Posterior vena cava (tissue), 2 donors: ENCODE results near the gene CWH43. TPM values are rescaled to one million over a fixed set of nuclear protein-coding genes. Genes with fewer than 3 reads are reported as not detected.
"Not testable (repeated sequence)": the region's sequence is repeated elsewhere in the genome, so short reads cannot be mapped to it uniquely, and the experiment has no call there.

Experiments
- DNase-seq: peaks from one replicate; pipeline ENCODE4 v3.0.0-alpha.2; 2020; ENCODE audit warnings: low spot score
- intact Hi-C, 2 donors: fragments of 100-400 bp; cut with DNase I; formaldehyde crosslinking; loops; one replicate each; pipeline versions ENCODE4 v1.14.1 to v1.14.2; 2022 to 2023
- total RNA-seq, 2 donors: library from RNA; stranded (reverse); fragmentation: NEBNext Ultra II Directional; extraction: Animal tissue kit (Norgen Biotek cat#: 25700); gene quantifications; one replicate each; pipeline ENCODE4 v1.2.1, GENCODE V29; 2021
- donor health status: DM: yes; HTN: yes; CAD: no.
- donor health status: DM: yes; HTN: yes; CAD: no.

Gene CWH43
- total RNA-seq, 2 donors from 2014 or later: not detected

- intact Hi-C loops, DNase-seq: not testable (repeated sequence)
Observed at GRCh38 chr4:49110579-49110978, 124.5 kb downstream of the CWH43 start.

Other genes starting within 250 kb of the CWH43 start
- 10 to 100 TPM; 59.6 to 73.2 TPM for gene FRYL, start 206.0 kb upstream of the CWH43 start, total RNA-seq
- gene OCIAD1, start 155.2 kb upstream of the CWH43 start, total RNA-seq: 10 to 100 TPM; 80.6 to 90.7 TPM
- 1 to 10 TPM; 4.8 to 7.9 TPM for gene OCIAD2, start 79.5 kb upstream of the CWH43 start, total RNA-seq